Measurements from ENCODE around the gene MRM1.
A peak's percentile ranks its signal among the peaks of the same experiment; 100 is the strongest.

MRM1 gene

GRCh38 chr17:36583787-36584186 is 17.6 kb upstream of the MRM1 start:
- H3K4me3 ChIP-seq (ENCODE audit: low read depth, low read length): no peak overlapping the region
- TF ChIP-seq CTCF (IDR thresholded peaks at IDR 0.05; ENCODE audit: borderline replicate concordance, insufficient read depth, low read depth, low read length): no peak

DNA sequence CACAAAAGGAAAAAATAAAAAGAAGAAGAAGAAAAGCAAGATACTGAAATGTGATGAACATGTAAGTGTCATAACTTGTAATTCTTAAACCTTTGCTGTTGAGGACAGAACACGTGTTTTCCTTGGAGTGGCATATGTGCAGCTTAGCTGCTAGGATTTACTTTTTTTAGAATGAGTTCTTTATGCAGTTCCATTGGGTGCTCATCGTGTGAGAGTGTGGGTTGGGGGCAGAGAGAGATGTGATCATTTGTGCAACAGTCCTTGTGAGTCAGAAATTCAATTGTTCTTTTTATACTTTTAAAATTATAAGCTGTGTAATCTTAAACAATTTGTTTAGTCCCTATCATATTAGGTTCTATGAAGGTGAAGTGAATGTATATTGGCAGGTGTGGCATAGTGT is 15.2 kb upstream of the MRM1 start:
- H3K4me3 ChIP-seq (ENCODE audit: low read depth, low read length): no peak overlapping the region
- TF ChIP-seq CTCF (IDR thresholded peaks at IDR 0.05; ENCODE audit: borderline replicate concordance, insufficient read depth, low read depth, low read length): no peak

DNA sequence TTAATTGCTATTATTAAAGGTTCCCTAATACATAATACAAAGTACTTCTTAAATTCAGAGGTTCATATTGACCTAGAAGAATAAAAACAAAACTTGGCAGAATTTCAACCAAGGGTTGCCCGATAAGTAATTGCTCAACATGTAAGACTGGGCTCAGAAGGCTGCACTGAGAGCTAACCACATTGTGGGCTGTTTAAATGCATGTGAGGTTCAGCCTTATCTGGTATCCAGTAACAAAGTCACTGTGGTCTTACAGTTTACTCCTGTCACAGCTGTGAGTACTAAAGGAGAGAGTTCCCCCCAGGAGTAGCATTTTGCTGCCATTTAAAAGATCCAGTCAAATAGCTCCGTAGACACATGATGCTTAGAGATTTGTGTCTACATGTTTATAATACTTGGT is 11.3 kb upstream of the MRM1 start:
- H3K4me3 ChIP-seq (ENCODE audit: low read depth, low read length): no peak overlapping the region
- TF ChIP-seq CTCF (IDR thresholded peaks at IDR 0.05; ENCODE audit: borderline replicate concordance, insufficient read depth, low read depth, low read length): no peak

DNA sequence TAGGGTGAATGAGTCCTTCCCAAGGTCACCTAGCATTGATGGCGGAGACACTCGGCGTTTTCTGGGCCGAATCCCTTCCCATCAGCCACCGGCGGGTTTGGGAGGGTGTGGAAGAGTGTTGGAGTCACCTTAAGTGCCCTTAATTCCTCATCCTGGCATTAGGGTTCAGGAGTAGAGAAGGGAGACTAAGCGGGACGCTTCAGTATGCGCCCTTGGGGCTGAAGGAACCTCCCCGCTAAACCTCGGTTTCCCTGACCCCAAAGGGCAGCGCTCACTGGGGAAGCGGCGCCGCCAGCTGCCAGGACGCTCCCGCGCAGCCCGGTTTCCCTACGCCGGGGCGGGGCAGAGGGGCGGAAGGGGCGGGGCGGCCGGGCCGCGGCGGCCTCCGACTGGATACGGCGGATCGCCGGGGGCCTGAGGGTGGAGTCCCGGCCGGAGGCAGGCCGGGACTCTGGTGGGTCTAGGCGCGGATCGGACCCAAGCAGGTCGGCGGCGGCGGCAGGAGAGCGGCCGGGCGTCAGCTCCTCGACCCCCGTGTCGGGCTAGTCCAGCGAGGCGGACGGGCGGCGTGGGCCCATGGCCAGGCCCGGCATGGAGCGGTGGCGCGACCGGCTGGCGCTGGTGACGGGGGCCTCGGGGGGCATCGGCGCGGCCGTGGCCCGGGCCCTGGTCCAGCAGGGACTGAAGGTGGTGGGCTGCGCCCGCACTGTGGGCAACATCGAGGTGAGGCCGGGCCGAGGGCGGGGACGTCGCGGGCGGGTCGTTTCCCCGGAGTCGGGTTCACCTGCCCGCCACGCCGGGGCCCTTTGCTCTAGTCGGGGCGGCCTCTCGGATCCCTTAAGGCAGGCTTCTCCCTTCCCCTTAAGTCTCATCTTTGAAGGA is 9.7 kb upstream of the MRM1 start, which contains the start of gene DHRS11:
Gene DHRS11 (plus strand): TSS at position 446 of the 882 bp plus-strand sequence. CDS start 131 bp downstream, at position 577.
- H3K4me3 ChIP-seq (ENCODE audit: low read depth, low read length): peak within 1 kb of the TSS; percentile 75
- no peak for TF ChIP-seq CTCF (IDR thresholded peaks at IDR 0.05; ENCODE audit: borderline replicate concordance, insufficient read depth, low read depth, low read length)

- no peak for TF ChIP-seq CTCF (IDR thresholded peaks at IDR 0.05; ENCODE audit: borderline replicate concordance, insufficient read depth, low read depth, low read length)
- H3K4me3 ChIP-seq (ENCODE audit: low read depth, low read length): peak overlapping the region; percentile 75
These were observed 9.1 kb upstream of the MRM1 start for GRCh38 chr17:36592316-36592715.

- H3K4me3 ChIP-seq (ENCODE audit: low read depth, low read length): peak overlapping the region; percentile 75
- TF ChIP-seq CTCF (IDR thresholded peaks at IDR 0.05; ENCODE audit: borderline replicate concordance, insufficient read depth, low read depth, low read length): no peak
These were observed 8.6 kb upstream of the MRM1 start for GRCh38 chr17:36592716-36593321.
